Measurements from ENCODE around the gene ODAD4.

ODAD4 gene

GRCh38 chr17:41944943-41945342 is 14.5 kb downstream of the ODAD4 start:
- TF ChIP-seq MAX (IDR thresholded peaks at IDR 0.05; ENCODE audit: low read depth, low read length) (no peak), CTCF (IDR thresholded peaks at IDR 0.05; ENCODE audit: low read depth, low read length) (no peak), MYC (IDR thresholded peaks at IDR 0.05; ENCODE audit: low read depth, low read length) (no peak), POLR2A (IDR thresholded peaks at IDR 0.05; ENCODE audit: extremely low read depth, insufficient read length) (no peak)
- H3K4me3 ChIP-seq (ENCODE audit: low read depth, low read length) = no peak overlapping the region
- no peak for DNase-seq (ENCODE audit: low read depth)

GRCh38 chr17:41948762-41949460 is 18.5 kb downstream of the ODAD4 start:
- TF ChIP-seq MYC (IDR thresholded peaks at IDR 0.05; ENCODE audit: low read depth, low read length) (no peak), MAX (IDR thresholded peaks at IDR 0.05; ENCODE audit: low read depth, low read length) (no peak), POLR2A (IDR thresholded peaks at IDR 0.05; ENCODE audit: extremely low read depth, insufficient read length) (no peak), CTCF (IDR thresholded peaks at IDR 0.05; ENCODE audit: low read depth, low read length) (no peak)
- DNase-seq (ENCODE audit: low read depth) = no peak
- H3K4me3 ChIP-seq (ENCODE audit: low read depth, low read length) = no peak overlapping the region

- no peak for TF ChIP-seq CTCF (IDR thresholded peaks at IDR 0.05; ENCODE audit: low read depth, low read length)
- TF ChIP-seq MYC (IDR thresholded peaks at IDR 0.05; ENCODE audit: low read depth, low read length) = no peak
- no peak for TF ChIP-seq POLR2A (IDR thresholded peaks at IDR 0.05; ENCODE audit: extremely low read depth, insufficient read length)
- TF ChIP-seq MAX (IDR thresholded peaks at IDR 0.05; ENCODE audit: low read depth, low read length) = no peak
- H3K4me3 ChIP-seq (ENCODE audit: low read depth, low read length) = no peak overlapping the region
- peak; percentile 50 for DNase-seq (ENCODE audit: low read depth)
Measured at GRCh38 chr17:41956522-41956921, 26.1 kb downstream of the ODAD4 start.

- DNase-seq (ENCODE audit: low read depth) = peak; percentile 70
- peak overlapping the region; percentile 30 for H3K4me3 ChIP-seq (ENCODE audit: low read depth, low read length)
- TF ChIP-seq CTCF (IDR thresholded peaks at IDR 0.05; ENCODE audit: low read depth, low read length) (no peak), MYC (IDR thresholded peaks at IDR 0.05; ENCODE audit: low read depth, low read length) (0 out of 2 replicates have a peak, but pooled peaks have one; percentile 17)
Measured at GRCh38 chr17:41957031-41957868, 26.8 kb downstream of the ODAD4 start.

- no peak for TF ChIP-seq CTCF (IDR thresholded peaks at IDR 0.05; ENCODE audit: low read depth, low read length)
- TF ChIP-seq MAX (IDR thresholded peaks at IDR 0.05; ENCODE audit: low read depth, low read length) = no peak
- no peak for TF ChIP-seq POLR2A (IDR thresholded peaks at IDR 0.05; ENCODE audit: extremely low read depth, insufficient read length)
- TF ChIP-seq MYC (IDR thresholded peaks at IDR 0.05; ENCODE audit: low read depth, low read length) = no peak
- H3K4me3 ChIP-seq (ENCODE audit: low read depth, low read length) = no peak overlapping the region
- DNase-seq (ENCODE audit: low read depth) = no peak
Measured at GRCh38 chr17:41957869-41958439, 27.5 kb downstream of the ODAD4 start.

All from NB4 (cell line).